KBM-7 (cell line): ENCODE results near the gene POLR2H.
A peak's percentile ranks its signal among the peaks of the same experiment; 100 is the strongest.

Experiments used
- DNase-seq: peaks from one replicate; pipeline ENCODE4 v3.0.0-alpha.2; 2015
- in situ Hi-C: fragments of 300-500 bp; cut with MboI; formaldehyde crosslinking; loops from 2 replicates; pipeline ENCODE4 v1.14.3; 2020; ENCODE audit warnings: low sequenced_read_pairs, low pct_unique_long_range_greater_than_20kb, mixed read lengths

Gene POLR2H

DNA sequence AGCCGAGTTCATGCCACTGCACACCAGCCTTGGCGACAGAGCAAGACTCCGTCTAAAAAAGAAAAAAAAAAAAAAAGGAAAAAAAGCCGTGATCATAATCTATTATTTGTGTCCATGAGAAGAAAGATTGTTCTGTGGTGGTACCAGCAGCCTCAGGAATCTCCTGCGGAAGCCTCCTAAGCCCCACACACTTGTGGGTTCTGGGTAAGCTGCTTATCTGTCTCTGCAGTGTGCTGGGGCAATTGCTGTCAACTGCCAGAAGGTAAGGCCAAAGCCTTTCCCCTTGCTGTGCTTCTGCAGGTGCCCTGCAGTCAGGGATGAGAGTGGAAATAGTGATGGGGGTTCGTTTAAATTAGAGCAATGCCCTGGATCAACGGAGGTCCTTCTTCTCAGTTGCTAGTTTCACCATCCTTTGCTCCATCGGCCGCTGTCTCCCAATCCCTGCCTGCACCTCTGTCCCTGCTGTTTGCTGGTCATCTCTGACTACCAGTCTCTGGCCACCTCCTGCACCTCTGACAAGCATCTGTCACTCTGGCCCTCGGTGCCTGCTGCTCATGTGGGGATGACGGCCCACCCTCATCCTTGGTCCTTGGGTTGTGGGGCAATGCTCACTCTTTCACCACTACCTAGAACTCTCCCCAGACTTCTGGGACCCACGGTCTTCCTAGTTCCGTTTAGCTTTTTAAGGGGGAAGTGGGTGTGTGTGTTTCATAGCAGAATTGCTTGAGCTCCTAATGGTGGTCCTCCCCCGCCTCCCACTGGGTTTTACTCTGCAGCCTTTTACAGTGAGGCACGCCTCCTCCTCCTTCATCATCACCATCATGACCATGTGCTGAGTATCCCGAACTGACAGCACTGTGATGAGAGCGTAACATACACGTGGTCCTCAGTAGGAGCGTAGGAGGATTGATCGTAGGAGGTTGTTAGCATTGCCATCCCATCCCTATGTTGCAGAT lies 43.8 kb downstream of the POLR2H start:
- in situ Hi-C loops = no loop called here
- DNase-seq = peak; percentile 68

GRCh38 chr3:184409331-184409926 lies 47.9 kb downstream of the POLR2H start:
- in situ Hi-C loops = no loop called here
- no peak for DNase-seq

DNA sequence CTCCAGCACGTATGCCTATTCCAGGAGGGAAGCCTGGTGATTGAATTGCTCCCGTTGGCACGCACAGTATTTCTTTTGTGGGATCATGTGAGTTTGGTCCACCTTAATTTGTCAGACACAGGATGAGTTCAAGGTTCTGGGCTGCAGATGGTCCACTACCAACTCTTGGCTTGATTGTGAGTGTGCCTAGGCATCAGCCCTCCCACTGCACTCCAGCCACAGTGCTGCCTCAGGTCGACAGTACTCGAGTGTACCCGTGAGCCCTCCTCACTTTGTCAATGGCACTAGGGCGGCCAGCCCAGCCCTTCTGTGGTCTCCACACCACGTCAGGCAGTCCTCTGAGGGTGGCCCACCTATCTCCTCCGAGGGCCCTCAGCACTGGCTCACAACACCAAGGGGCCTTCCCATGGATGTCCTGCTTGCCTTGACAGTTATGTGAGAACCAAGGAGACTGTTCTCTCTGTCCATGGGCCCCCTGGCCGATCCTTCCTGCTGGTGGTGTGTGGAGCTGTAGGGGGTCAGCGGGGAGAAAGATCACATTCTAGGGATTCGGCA lies 48.5 kb downstream of the POLR2H start:
- no peak for DNase-seq
- in situ Hi-C loops = no loop called here

DNA sequence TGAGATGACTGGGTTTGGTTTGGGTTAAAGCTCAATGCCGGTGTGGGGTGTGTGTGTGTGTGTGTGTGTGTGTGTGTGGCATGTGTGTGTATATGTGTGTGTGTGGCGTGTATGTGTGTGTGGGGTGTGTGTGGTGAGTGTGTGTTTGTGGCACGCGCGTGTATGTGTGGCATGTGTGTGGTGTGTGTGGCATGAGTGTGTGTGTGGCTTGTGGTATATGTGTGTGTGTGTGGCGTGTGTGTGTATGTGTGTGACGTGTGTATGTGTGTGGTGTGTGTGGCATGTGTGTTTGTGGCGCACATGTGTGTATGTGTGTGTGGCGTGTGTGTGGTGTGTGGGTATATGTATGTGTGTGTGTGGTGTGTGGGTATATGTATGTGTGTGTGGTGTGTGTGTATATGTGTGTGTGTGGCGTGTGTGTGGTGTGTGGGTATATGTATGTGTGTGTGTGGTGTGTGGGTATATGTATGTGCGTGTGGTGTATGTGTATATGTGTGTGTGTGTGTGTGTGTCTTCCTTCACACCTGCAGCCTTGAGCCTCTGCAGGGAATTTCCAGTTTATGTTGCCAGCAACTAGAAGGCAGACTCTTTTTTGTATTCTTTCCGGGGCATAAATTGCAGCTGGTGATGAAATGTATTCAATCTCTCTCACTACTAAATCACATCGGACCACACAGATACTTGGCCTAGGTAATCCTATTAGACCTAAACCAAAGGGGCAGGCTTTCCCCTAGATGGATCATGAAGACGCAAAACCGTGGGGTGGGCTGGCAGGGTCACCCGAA lies 53.1 kb downstream of the POLR2H start:
- DNase-seq = no peak
- in situ Hi-C loops = no loop called here

GRCh38 chr3:184415203-184415490 lies 53.6 kb downstream of the POLR2H start:
- no peak for DNase-seq
- in situ Hi-C loops = no loop called here

DNA sequence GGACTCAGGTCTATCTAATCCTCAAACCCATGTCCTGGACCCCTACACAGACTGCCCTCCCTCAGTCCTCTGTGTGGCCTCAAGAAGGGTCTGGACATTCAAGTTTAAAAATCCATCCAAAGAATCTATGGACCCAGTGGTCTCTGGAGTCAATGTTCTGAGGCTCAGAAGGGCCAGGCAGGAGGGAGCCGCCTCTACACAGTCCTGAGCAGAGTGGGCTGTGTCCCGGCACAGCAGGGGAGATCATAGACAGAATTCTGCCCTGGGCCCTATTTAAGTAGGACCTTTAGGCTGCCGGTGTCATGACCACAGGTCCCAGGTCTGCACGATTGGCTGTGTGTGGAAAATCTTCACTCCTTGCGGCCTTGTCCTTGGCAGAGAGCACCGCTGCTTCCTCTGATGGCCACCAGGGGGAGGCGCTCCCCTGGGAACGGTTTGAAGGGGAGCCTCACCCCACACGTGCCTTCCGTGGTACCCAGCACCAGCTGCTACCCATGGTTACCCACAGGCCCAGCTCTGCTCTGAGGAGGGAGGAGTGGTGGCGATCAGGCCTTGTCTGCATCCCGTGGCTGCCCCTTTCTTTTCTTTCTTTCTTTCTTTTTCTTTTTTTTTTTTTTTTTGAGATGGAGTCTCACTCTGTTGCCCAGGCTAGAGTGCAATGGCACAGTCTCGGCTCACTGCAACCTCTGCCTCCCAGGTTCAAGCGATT lies 56.3 kb downstream of the POLR2H start:
- DNase-seq = peak; percentile 74
- in situ Hi-C loops = no loop called here
